OCI-LY1 (cell line): Measurements from ENCODE around the gene C1QTNF1.

Experiments used
- EZH2 ChIP-seq: fragments of 200-600 bp; sonication (generic), shearing (Covaris generic); IDR thresholded peaks from 2 replicates; pipeline ENCODE4 v1.8.0; 2017; ENCODE audit warnings: borderline replicate concordance, mixed run types, mild to moderate bottlenecking, antibody characterized with exemption, low read length, moderate library complexity, mixed read lengths
- TF ChIP-seq, protein P1 (sequence below): fragments of 200-600 bp; sonication (generic), shearing (Covaris generic); IDR thresholded peaks from 2 replicates; pipeline ENCODE4 v1.5.1; 2017; ENCODE audit warnings: mild to moderate bottlenecking, antibody characterized with exemption, low read length, moderate library complexity, mixed read lengths

DNA sequence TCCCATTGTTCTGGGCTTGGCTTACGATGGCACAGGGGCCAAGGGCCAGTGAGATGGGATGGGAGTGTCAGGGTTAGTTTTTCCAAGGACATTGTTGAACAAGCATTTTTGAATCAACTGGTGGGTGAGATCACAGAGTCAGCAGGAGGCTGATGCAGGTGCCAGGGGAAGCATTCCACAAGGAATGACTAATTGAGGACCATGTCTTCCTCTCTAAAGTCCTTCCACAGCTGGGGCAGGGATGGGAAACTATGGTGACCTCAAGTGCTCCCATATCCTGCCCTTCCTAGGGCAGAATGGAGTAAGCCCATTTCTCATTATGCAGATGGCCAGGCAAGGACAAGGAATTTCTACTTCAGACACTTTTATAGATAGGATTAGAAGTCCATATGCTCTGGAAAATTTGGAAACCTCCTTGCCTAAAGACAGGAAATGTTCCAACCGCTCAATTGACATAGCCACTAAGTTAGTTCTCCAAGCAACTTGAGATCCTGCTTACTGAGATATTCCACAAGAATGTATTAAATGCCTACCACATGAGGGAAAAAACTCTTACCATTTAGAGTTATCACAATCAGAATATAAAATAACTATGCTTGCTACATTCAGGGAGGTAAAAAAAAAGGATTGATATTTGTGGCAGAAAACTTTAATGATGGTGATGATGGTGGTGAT, 29.4 kb downstream of the C1QTNF1 start:
- TF ChIP-seq, protein P1, sequence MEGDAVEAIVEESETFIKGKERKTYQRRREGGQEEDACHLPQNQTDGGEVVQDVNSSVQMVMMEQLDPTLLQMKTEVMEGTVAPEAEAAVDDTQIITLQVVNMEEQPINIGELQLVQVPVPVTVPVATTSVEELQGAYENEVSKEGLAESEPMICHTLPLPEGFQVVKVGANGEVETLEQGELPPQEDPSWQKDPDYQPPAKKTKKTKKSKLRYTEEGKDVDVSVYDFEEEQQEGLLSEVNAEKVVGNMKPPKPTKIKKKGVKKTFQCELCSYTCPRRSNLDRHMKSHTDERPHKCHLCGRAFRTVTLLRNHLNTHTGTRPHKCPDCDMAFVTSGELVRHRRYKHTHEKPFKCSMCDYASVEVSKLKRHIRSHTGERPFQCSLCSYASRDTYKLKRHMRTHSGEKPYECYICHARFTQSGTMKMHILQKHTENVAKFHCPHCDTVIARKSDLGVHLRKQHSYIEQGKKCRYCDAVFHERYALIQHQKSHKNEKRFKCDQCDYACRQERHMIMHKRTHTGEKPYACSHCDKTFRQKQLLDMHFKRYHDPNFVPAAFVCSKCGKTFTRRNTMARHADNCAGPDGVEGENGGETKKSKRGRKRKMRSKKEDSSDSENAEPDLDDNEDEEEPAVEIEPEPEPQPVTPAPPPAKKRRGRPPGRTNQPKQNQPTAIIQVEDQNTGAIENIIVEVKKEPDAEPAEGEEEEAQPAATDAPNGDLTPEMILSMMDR: no peak
- no peak for TF ChIP-seq EZH2
